ENCODE results near the gene RPL27. TPM values are rescaled to one million over a fixed set of nuclear protein-coding genes. Genes with fewer than 3 reads are reported as not detected.

The RPL27 gene
- total and polyA plus RNA-seq, 2 of the 8 experiments (the other 6 are each of a cell fraction or from before 2014, with no cell fraction given): 1,415 to 3,779 TPM

DNA sequence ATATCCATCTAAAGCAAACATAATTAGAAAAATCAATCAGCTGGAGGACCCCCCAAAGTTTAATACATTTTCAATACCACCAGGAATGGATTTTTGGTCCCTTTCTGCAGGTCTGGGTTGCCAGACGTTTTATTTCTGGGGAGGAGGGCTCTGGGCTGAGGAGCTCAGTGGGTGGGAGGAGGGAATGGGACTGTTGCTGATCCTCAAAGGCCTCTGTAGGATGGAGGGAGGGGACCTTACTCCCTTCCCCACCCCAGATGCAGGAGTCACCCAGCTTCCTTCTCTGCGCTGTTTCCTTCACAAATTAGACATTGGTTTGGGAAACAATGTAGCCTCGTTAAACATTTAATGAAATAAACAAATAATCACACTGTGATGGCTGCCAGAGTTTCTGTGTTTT is 33.4 kb downstream of the RPL27 start:
- WGBS, 2 experiments (ENCODE audit: extremely low coverage in 1 of 2, insufficient coverage in 1 of 2, insufficient read length in 1 of 2, insufficient replicate concordance in 2 of 2, low coverage in 1 of 2, low lambda C conversion rate in 2 of 2, missing lambda C conversion rate in 1 of 2): 84% methylated on average over 3 of the region's 3 CpGs; no CpG with 5 or more reads in 1 of the 2 experiments
- H3K9ac ChIP-seq (replicated peaks in 1 of 4; ENCODE audit: extremely low read depth in 1 of 4, low read depth in 3 of 4, low read length in 3 of 4): no peak overlapping the region

More for the DNA sequence above, 33.4 kb downstream of the RPL27 start:
- Histone ChIP-seq H3K27ac (ENCODE audit: low read depth, low read length) (no peak overlapping the region), H3K36me3 (ENCODE audit: control insufficient read depth in 2 of 4, insufficient read depth in 4 of 4, low read length in 3 of 4) (peaks cover 0 to 22% (median 4%) of the 10 kb centered on the region in 4 experiments; a peak in 2 of 8 replicates), H3K14ac (ENCODE audit: insufficient read length) (no peak overlapping the region), H3K9me3 (ENCODE audit: insufficient read depth in 2 of 2, low read depth in 1 of 2, low read length in 1 of 2) (no peaks in the 10 kb centered on the region), H4K20me1 (replicated peaks in 1 of 2; ENCODE audit: control insufficient read depth in 1 of 2, insufficient read depth in 2 of 2, low read length in 2 of 2) (no peaks in the 10 kb centered on the region), H2AFZ (ENCODE audit: low read length) (no peak overlapping the region), H3K18ac (ENCODE audit: extremely low read depth, low read length) (no peak overlapping the region), H2BK15ac (ENCODE audit: low read length) (no peak overlapping the region), H3K79me2 (ENCODE audit: control insufficient read depth in 1 of 2, insufficient read depth in 2 of 2, low read length in 2 of 2) (no peaks in the 10 kb centered on the region; a peak in 1 of 4 replicates), H3K79me1 (ENCODE audit: low read depth, low read length) (no peaks in the 10 kb centered on the region; the same call in 1 of the 2 replicates), H2BK12ac (ENCODE audit: low read depth, low read length) (no peak overlapping the region), H3K56ac (replicated peaks; ENCODE audit: insufficient read length, low read depth, low read length) (no peak overlapping the region), H3K4me1 (replicated peaks in 1 of 4; ENCODE audit: control insufficient read depth in 3 of 4, insufficient read depth in 4 of 4, low read length in 3 of 4) (peaks cover 25 to 46% (median 36%) of the 10 kb centered on the region in 4 experiments), H3K23me2 (ENCODE audit: low read depth, low read length) (no peaks in the 10 kb centered on the region), H4K91ac (replicated peaks; ENCODE audit: insufficient read length, low read length) (no peak overlapping the region), H3K23ac (ENCODE audit: insufficient read length) (no peak overlapping the region), H2AK5ac (ENCODE audit: low read depth, low read length) (no peak overlapping the region; the same call in 1 of the 2 replicates), H2BK5ac (ENCODE audit: low read depth, low read length) (no peak overlapping the region), H3K4me2 (ENCODE audit: insufficient read depth in 1 of 2, low read depth in 2 of 2, low read length in 2 of 2) (no peak overlapping the region), H2BK20ac (ENCODE audit: low read length) (no peak overlapping the region), H4K8ac (ENCODE audit: extremely low read depth, insufficient read depth, low read length) (no peak overlapping the region), H3K4ac (replicated peaks; ENCODE audit: insufficient read length, low read depth, low read length) (no peak overlapping the region), H2BK120ac (replicated peaks; ENCODE audit: low read depth, low read length) (no peak overlapping the region), H3K4me3 (ENCODE audit: extremely low read depth in 1 of 4, insufficient read depth in 2 of 4, low read depth in 3 of 4, low read length in 4 of 4) (no peak overlapping the region), H4K5ac (ENCODE audit: insufficient read length, low read depth, low read length) (no peak overlapping the region), H3K27me3 (replicated peaks in 1 of 4; ENCODE audit: control insufficient read depth in 3 of 4, extremely low read depth in 1 of 4, insufficient read depth in 3 of 4, low read length in 3 of 4) (no peaks in the 10 kb centered on the region)
- FAIRE-seq: no peak
- no peak for TF ChIP-seq MAFK (IDR thresholded peaks at IDR 0.05; ENCODE audit: low read depth, low read length)
- TF ChIP-seq CHD2 (IDR thresholded peaks at IDR 0.05; ENCODE audit: low read length): no peak
- no peak for TF ChIP-seq JUN (IDR thresholded peaks at IDR 0.05; ENCODE audit: low read depth, low read length)
- no peak for TF ChIP-seq RAD21 (IDR thresholded peaks at IDR 0.05 in 1 of 2, conservative IDR thresholded peaks at IDR 0.05 in 1 of 2; ENCODE audit: low read depth in 2 of 2, low read length in 2 of 2)
- TF ChIP-seq BCL11A (IDR thresholded peaks at IDR 0.05; ENCODE audit: low read depth in 2 of 2, low read length in 2 of 2): no peak
- DNase-seq (ENCODE audit: low read depth in 1 of 2, low spot score in 2 of 2): no peak
- ChIA-PET POLR2A (ENCODE audit: partially characterized antibody) (interaction anchor here (0.6 to 4.0 kb wide), 4 partner anchors 10 to 108 kb away, joined by 3 to 21 read pairs (median 13); partner anchors contain the start of genes RPL27 and VAT1), CTCF (ENCODE audit: partially characterized antibody) (interaction anchor here (1.0 to 1.3 kb wide), 3 partner anchors 35 to 278 kb away, joined by 3 to 5 read pairs (median 4); no protein-coding TSS in a partner anchor)

Data from H1 (cell line).